Measurements from ENCODE around the gene UBXN1. TPM values are rescaled to one million over a fixed set of nuclear protein-coding genes. Genes with fewer than 3 reads are reported as not detected.
A peak's percentile ranks its signal among the peaks of the same experiment; 100 is the strongest.
"Not testable (repeated sequence)": the region's sequence is repeated elsewhere in the genome, so short reads cannot be mapped to it uniquely, and the experiment has no call there.

Gene UBXN1
- total RNA-seq, 1 experiment from 2014 or later: 118 TPM

DNA sequence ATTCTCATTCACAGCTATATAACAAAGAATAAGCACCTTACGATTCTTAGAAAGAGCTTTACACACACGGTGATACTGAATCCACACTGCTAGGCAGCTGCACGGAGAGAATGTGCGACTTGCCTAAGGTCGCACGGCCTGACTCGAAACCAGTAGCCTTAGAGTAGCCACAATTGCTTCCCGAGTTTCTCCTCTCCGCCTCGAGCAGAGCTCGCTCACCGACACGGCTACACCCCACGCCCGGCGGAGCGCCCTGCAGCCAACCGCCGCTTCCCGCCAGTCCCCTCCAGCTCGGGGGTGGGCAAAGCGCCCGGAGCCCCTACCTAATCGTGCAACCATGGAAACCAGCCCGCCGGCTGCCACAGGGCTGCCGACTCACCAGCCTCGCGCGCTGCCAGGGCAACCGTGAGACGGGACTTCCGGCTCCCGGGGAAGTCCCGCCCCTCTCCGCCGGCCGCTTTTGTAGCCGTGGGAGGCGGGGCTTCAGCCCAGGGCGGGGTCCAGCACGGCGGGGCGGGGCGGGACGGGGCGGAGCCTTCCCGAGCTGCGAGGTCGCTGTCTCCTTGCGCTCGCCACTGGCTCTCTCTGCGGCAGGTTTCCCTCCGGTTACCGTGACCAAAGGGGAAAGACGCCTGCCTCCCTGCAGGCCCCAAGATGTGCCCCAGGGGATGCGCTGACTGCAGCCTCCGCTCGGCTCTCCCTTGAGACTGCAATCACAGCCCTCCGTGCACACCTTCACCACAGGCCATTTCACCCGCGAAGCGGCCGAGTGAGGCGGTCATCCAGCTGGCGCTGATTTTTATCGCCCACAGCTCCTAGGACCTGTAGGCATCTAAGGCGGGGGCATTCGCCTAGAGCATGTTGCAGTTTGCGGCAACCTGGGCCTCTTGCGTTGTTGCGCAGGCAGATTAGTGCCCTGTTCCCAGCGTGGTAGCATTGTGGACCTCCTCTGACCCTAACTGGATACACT is 27.3 kb upstream of the UBXN1 start:
- H3K9me3 ChIP-seq: no peaks in the 10 kb centered on the region
- intact Hi-C loops (cut with micrococcal nuclease; ENCODE audit: unreplicated experiment): no loop called here
- ChIA-PET CTCF (interaction anchor here (0.6 to 1.8 kb wide), 11 partner anchors 12 to 1252 kb away, joined by 3 to 7 read pairs (median 4); partner anchors contain the start of genes B3GAT3, HNRNPUL2, LBHD1 and TAF6L), POLR2A (interaction anchor here (0.6 to 1.8 kb wide), 10 partner anchors 21 to 132 kb away, joined by 3 to 18 read pairs (median 5); partner anchors contain the start of genes C11orf98, CSKMT, EEF1G and HNRNPUL2)
- DNase-seq: peak; percentile 91 to 95
- BruUV-seq (replicated peaks): TSS peak; percentile 20
- H3K4me1 ChIP-seq: peaks cover 9% of the 10 kb centered on the region; the same call in 1 of the 2 replicates
- no peaks in the 10 kb centered on the region for H3K9me3 Mint-ChIP-seq (ENCODE audit: unreplicated experiment)
- peaks cover 1% of the 10 kb centered on the region; the same call in 1 of the 2 replicates for H3K36me3 ChIP-seq (ENCODE audit: control insufficient read depth, insufficient read depth, low read length)
- no peaks in the 10 kb centered on the region for H3K27me3 ChIP-seq (replicated peaks; ENCODE audit: control insufficient read depth, insufficient read depth, low read length)
- H3K36me3 Mint-ChIP-seq (ENCODE audit: insufficient read depth, unreplicated experiment): peaks cover 79% of the 10 kb centered on the region
- peaks cover 18% of the 10 kb centered on the region for H3K4me1 Mint-ChIP-seq (ENCODE audit: low read depth, unreplicated experiment)
- peak overlapping the region; percentile 55 for H3K4me3 ChIP-seq (ENCODE audit: low read depth, low read length)
- TF ChIP-seq, protein P1, sequence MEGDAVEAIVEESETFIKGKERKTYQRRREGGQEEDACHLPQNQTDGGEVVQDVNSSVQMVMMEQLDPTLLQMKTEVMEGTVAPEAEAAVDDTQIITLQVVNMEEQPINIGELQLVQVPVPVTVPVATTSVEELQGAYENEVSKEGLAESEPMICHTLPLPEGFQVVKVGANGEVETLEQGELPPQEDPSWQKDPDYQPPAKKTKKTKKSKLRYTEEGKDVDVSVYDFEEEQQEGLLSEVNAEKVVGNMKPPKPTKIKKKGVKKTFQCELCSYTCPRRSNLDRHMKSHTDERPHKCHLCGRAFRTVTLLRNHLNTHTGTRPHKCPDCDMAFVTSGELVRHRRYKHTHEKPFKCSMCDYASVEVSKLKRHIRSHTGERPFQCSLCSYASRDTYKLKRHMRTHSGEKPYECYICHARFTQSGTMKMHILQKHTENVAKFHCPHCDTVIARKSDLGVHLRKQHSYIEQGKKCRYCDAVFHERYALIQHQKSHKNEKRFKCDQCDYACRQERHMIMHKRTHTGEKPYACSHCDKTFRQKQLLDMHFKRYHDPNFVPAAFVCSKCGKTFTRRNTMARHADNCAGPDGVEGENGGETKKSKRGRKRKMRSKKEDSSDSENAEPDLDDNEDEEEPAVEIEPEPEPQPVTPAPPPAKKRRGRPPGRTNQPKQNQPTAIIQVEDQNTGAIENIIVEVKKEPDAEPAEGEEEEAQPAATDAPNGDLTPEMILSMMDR (IDR thresholded peaks at IDR 0.05; ENCODE audit: insufficient read depth in 1 of 2, low read depth in 1 of 2, low read length in 1 of 2, severe bottlenecking in 1 of 2, unreplicated experiment in 1 of 2): no peak
- peak overlapping the region; percentile 97 for H3K27ac Mint-ChIP-seq (ENCODE audit: unreplicated experiment)
- no peaks in the 10 kb centered on the region for H3K27me3 Mint-ChIP-seq (ENCODE audit: insufficient read depth, unreplicated experiment)
- peak overlapping the region; percentile 96 for H3K4me3 Mint-ChIP-seq (ENCODE audit: unreplicated experiment)

DNA sequence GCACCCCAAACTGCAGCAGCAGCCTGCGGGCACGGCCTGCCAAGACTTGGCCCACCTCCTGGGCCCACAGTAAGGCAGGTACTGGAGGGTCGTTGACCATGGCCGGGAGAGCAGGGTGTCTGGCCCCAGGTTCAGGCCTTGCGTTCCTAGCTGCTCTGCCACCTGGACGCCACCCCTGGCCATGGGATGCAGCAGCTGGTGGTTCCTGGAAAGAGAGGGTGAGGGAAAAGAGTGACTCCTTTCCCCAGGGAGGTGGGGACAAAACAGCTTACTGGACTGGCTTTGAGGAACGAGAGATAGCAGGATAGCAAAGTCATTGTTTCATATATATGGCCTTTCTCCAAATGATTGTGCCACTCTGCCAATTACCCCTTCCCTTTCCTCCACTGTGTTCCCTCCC is 26.5 kb upstream of the UBXN1 start:
- ChIA-PET CTCF (interaction anchor here (0.6 to 1.8 kb wide), 7 partner anchors 11 to 197 kb away, joined by 3 to 7 read pairs (median 4); partner anchors contain the start of genes B3GAT3, LBHD1, TAF6L and UQCC3), POLR2A (interaction anchor here (0.6 to 1.8 kb wide), 7 partner anchors 22 to 132 kb away, joined by 5 to 18 read pairs (median 6); partner anchors contain the start of genes C11orf98, CSKMT, EEF1G and HNRNPUL2)
- BruUV-seq (replicated peaks): no TSS peak
- peak overlapping the region; percentile 55 for H3K4me3 ChIP-seq (ENCODE audit: low read depth, low read length)
- Mint-ChIP-seq H3K27me3 (ENCODE audit: insufficient read depth, unreplicated experiment) (no peaks in the 10 kb centered on the region), H3K9me3 (ENCODE audit: unreplicated experiment) (no peaks in the 10 kb centered on the region), H3K36me3 (ENCODE audit: insufficient read depth, unreplicated experiment) (peaks cover 77% of the 10 kb centered on the region), H3K27ac (ENCODE audit: unreplicated experiment) (peak overlapping the region; percentile 97), H3K4me3 (ENCODE audit: unreplicated experiment) (peak overlapping the region; percentile 96), H3K4me1 (ENCODE audit: low read depth, unreplicated experiment) (peaks cover 18% of the 10 kb centered on the region)
- intact Hi-C loops (cut with micrococcal nuclease; ENCODE audit: unreplicated experiment): no loop called here
- TF ChIP-seq, protein P1 (IDR thresholded peaks at IDR 0.05; ENCODE audit: insufficient read depth in 1 of 2, low read depth in 1 of 2, low read length in 1 of 2, severe bottlenecking in 1 of 2, unreplicated experiment in 1 of 2): no peak
- DNase-seq: no peak
- H3K27me3 ChIP-seq (replicated peaks; ENCODE audit: control insufficient read depth, insufficient read depth, low read length): no peaks in the 10 kb centered on the region
- H3K9me3 ChIP-seq: no peaks in the 10 kb centered on the region
- H3K4me1 ChIP-seq: peaks cover 9% of the 10 kb centered on the region; the same call in 1 of the 2 replicates
- H3K36me3 ChIP-seq (ENCODE audit: control insufficient read depth, insufficient read depth, low read length): peaks cover 1% of the 10 kb centered on the region; the same call in 1 of the 2 replicates

DNA sequence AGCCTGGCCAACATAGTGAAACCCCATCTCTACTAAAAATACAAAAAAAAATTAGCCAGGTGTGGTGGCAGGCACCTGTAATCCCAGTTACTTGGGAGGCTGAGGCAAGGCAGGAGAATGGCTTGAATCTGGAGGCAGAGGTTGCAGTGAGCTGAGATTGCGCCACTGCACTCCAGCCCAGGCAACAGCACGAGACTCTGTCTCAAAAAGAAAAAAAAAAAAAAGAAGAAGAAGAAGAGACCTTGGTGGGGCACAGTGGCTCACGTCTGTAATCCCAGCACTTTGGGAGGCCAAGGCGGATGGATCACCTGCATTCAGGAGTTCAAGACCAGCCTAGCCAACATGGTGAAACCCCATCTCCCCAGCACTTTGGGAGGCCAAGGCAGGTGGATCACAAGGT is 25.0 kb upstream of the UBXN1 start:
- CTCF ChIA-PET; POLR2A ChIA-PET; BruUV-seq (replicated peaks); H3K27me3 Mint-ChIP-seq (ENCODE audit: insufficient read depth, unreplicated experiment); H3K4me1 ChIP-seq; H3K4me3 ChIP-seq (ENCODE audit: low read depth, low read length); H3K9me3 ChIP-seq; DNase-seq; H3K27me3 ChIP-seq (replicated peaks; ENCODE audit: control insufficient read depth, insufficient read depth, low read length); H3K4me3 Mint-ChIP-seq (ENCODE audit: unreplicated experiment); H3K27ac Mint-ChIP-seq (ENCODE audit: unreplicated experiment); intact Hi-C loops (cut with micrococcal nuclease; ENCODE audit: unreplicated experiment); H3K36me3 ChIP-seq (ENCODE audit: control insufficient read depth, insufficient read depth, low read length); H3K9me3 Mint-ChIP-seq (ENCODE audit: unreplicated experiment): not testable (repeated sequence)
- peaks cover 18% of the 10 kb centered on the region for H3K4me1 Mint-ChIP-seq (ENCODE audit: low read depth, unreplicated experiment)
- H3K36me3 Mint-ChIP-seq (ENCODE audit: insufficient read depth, unreplicated experiment): peaks cover 70% of the 10 kb centered on the region

Data from Caco-2 (cell line).